HCT116 (cell line): Measurements from ENCODE around the gene PHACTR1.

ENCODE experiments used
- EZH2 ChIP-seq: fragments of 200-600 bp; sonication (generic); IDR thresholded peaks from 2 replicates; pipeline ENCODE4 v1.6.1; 2017; ENCODE audit warnings: antibody characterized with exemption, mixed run types
- EZH2phosphoT487 ChIP-seq: fragments of 200-600 bp; IDR thresholded peaks from 2 replicates; pipeline ENCODE4 v1.6.1; 2018; ENCODE audit warnings: antibody characterized with exemption, borderline replicate concordance
- POLR2A ChIP-seq: IDR thresholded peaks from 2 replicates; pipeline ENCODE4 v1.7.0; 2011; ENCODE audit warnings: borderline replicate concordance; ENCODE audit not compliant: insufficient read depth, insufficient read length; ENCODE audit errors: extremely low read depth
- POLR2AphosphoS5 ChIP-seq: IDR thresholded peaks from 2 replicates; pipeline ENCODE4 v1.6.1; 2011; ENCODE audit warnings: mild to moderate bottlenecking, low read depth, low read length, moderate library complexity
- RAD21 ChIP-seq: IDR thresholded peaks from 2 replicates; pipeline ENCODE4 v1.6.1; 2012; ENCODE audit warnings: low read depth, mild to moderate bottlenecking
- SIN3A ChIP-seq: IDR thresholded peaks from 2 replicates; pipeline ENCODE4 v1.6.1; 2012; ENCODE audit warnings: low read depth
- TCF7L2 ChIP-seq: IDR thresholded peaks from 2 replicates; pipeline ENCODE4 v1.7.0; 2011; ENCODE audit warnings: borderline replicate concordance, inconsistent platforms; ENCODE audit not compliant: insufficient read depth, insufficient read length; ENCODE audit errors: extremely low read depth
- TF ChIP-seq, protein P1 (sequence below): IDR thresholded peaks from 2 replicates; pipeline ENCODE4 v1.6.1; 2012; ENCODE audit warnings: low read depth
- TF ChIP-seq, protein P2 (sequence below), 3 experiments: fragments of 200-600 bp in 1 of 3; sonication (generic) in 1 of 3; IDR thresholded peaks in 2 of 3; conservative IDR thresholded peaks in 1 of 3; 2 replicates each; pipeline ENCODE4 v1.5.1; 2012 to 2017; ENCODE audit warnings: low read depth in 2 of 3, low read length in 2 of 3, antibody characterized with exemption in 1 of 3, borderline replicate concordance in 1 of 3, control low read depth in 1 of 3, mild to moderate bottlenecking in 1 of 3, mixed read lengths in 1 of 3, mixed run types in 1 of 3, moderate library complexity in 1 of 3; ENCODE audit not compliant: insufficient read depth in 1 of 3
- TF ChIP-seq, protein P3 (sequence below): IDR thresholded peaks from 2 replicates; pipeline ENCODE4 v1.6.1; 2012

DNA sequence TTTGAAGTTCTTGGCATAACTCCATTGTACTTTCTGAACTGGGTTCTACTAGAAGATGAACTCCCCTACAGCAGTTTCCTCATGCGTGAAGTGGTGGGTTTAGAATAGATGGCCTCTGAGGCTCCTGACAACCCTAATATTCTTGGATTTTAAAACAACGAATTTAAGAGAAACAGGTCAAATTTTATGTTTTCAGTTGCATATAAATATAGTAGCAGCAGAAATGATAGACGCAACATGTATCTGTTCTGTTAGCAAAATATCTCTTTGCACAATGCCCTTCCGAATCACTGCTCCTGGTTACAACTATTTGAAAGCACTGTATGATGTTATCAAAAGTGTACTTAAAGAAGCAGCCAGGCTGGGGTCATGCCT, 364.6 kb downstream of the PHACTR1 start:
- no peak for TF ChIP-seq EZH2
- TF ChIP-seq, protein P1, sequence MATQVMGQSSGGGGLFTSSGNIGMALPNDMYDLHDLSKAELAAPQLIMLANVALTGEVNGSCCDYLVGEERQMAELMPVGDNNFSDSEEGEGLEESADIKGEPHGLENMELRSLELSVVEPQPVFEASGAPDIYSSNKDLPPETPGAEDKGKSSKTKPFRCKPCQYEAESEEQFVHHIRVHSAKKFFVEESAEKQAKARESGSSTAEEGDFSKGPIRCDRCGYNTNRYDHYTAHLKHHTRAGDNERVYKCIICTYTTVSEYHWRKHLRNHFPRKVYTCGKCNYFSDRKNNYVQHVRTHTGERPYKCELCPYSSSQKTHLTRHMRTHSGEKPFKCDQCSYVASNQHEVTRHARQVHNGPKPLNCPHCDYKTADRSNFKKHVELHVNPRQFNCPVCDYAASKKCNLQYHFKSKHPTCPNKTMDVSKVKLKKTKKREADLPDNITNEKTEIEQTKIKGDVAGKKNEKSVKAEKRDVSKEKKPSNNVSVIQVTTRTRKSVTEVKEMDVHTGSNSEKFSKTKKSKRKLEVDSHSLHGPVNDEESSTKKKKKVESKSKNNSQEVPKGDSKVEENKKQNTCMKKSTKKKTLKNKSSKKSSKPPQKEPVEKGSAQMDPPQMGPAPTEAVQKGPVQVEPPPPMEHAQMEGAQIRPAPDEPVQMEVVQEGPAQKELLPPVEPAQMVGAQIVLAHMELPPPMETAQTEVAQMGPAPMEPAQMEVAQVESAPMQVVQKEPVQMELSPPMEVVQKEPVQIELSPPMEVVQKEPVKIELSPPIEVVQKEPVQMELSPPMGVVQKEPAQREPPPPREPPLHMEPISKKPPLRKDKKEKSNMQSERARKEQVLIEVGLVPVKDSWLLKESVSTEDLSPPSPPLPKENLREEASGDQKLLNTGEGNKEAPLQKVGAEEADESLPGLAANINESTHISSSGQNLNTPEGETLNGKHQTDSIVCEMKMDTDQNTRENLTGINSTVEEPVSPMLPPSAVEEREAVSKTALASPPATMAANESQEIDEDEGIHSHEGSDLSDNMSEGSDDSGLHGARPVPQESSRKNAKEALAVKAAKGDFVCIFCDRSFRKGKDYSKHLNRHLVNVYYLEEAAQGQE = no peak
- no peak for TF ChIP-seq POLR2AphosphoS5
- TF ChIP-seq, protein P2, sequence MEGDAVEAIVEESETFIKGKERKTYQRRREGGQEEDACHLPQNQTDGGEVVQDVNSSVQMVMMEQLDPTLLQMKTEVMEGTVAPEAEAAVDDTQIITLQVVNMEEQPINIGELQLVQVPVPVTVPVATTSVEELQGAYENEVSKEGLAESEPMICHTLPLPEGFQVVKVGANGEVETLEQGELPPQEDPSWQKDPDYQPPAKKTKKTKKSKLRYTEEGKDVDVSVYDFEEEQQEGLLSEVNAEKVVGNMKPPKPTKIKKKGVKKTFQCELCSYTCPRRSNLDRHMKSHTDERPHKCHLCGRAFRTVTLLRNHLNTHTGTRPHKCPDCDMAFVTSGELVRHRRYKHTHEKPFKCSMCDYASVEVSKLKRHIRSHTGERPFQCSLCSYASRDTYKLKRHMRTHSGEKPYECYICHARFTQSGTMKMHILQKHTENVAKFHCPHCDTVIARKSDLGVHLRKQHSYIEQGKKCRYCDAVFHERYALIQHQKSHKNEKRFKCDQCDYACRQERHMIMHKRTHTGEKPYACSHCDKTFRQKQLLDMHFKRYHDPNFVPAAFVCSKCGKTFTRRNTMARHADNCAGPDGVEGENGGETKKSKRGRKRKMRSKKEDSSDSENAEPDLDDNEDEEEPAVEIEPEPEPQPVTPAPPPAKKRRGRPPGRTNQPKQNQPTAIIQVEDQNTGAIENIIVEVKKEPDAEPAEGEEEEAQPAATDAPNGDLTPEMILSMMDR (IDR thresholded peaks at IDR 0.05 in 2 of 3, conservative IDR thresholded peaks at IDR 0.05 in 1 of 3; ENCODE audit: borderline replicate concordance in 1 of 3, insufficient read depth in 1 of 3, low read depth in 2 of 3, low read length in 2 of 3) = no peak
- TF ChIP-seq RAD21 = no peak
- no peak for TF ChIP-seq TCF7L2
- TF ChIP-seq, protein P3, sequence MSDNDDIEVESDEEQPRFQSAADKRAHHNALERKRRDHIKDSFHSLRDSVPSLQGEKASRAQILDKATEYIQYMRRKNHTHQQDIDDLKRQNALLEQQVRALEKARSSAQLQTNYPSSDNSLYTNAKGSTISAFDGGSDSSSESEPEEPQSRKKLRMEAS = no peak
- no peak for TF ChIP-seq SIN3A
- TF ChIP-seq POLR2A = no peak
- TF ChIP-seq EZH2phosphoT487 = no peak
